SK-N-SH (cell line): ENCODE measurements around the gene ADGRG3. TPM values are rescaled to one million over a fixed set of nuclear protein-coding genes. Genes with fewer than 3 reads are reported as not detected.

Experiments
- CTCF ChIA-PET: fragments of 300-600, 350-600 bp; formaldehyde crosslinking; extraction: SDS; loops from one replicate; lab custom pipeline; 2021; lab: Yijun Ruan, JAX
- POLR2A ChIA-PET: fragments of 350-600 bp; sonication (Branson Sonifier 250); formaldehyde crosslinking; extraction: SDS; loops from one replicate; lab custom pipeline; 2020; ENCODE audit warnings: antibody characterized with exemption, inconsistent platforms; lab: Yijun Ruan, JAX
- DNase-seq: peaks from one replicate; pipeline ENCODE4 v3.0.0; 2012
- H2AFZ ChIP-seq: fragments of 200-600 bp; sonication (generic); 2 replicates; pipeline ENCODE4 v1.8.1; 2016; ENCODE audit warnings: antibody characterized with exemption, mild to moderate bottlenecking, low read depth
- H3F3A ChIP-seq: fragments of 200-600 bp; sonication (generic); replicated peaks from 2 replicates; pipeline ENCODE3; 2016; ENCODE audit warnings: antibody characterized with exemption, mild to moderate bottlenecking; ENCODE audit not compliant: insufficient read depth
- H3K27ac ChIP-seq, 2 experiments: fragments of 200-500 bp in 1 of 2; fragments of 200-600 bp in 1 of 2; sonication (Bioruptor generic) in 1 of 2; sonication (generic), shearing (Covaris generic) in 1 of 2; 2 replicates each; pipeline versions ENCODE4 v1.5.1 to v1.6.1; 2014 to 2016; ENCODE audit warnings: low read depth in 2 of 2, inconsistent platforms in 1 of 2, low read length in 1 of 2, mild to moderate bottlenecking in 1 of 2, mixed read lengths in 1 of 2
- H3K27me3 ChIP-seq: fragments of 200-600 bp; sonication (generic), shearing (Covaris generic); 2 replicates; pipeline ENCODE4 v1.6.1; 2016; ENCODE audit warnings: mixed run types; ENCODE audit not compliant: insufficient read depth
- H3K36me3 ChIP-seq, 2 experiments: fragments of 200-500 bp in 1 of 2; fragments of 200-600 bp in 1 of 2; sonication (Bioruptor generic) in 1 of 2; sonication (generic) in 1 of 2; replicated peaks in 1 of 2; 2 replicates each; pipeline versions ENCODE3 to v1.5.1; 2014 to 2016; ENCODE audit warnings: low read length in 1 of 2, mild to moderate bottlenecking in 1 of 2; ENCODE audit not compliant: insufficient read depth in 2 of 2, control insufficient read depth in 1 of 2
- H3K4me1 ChIP-seq, 2 experiments: fragments of 200-500 bp in 1 of 2; fragments of 200-600 bp in 1 of 2; sonication (Bioruptor generic) in 1 of 2; sonication (generic), shearing (Covaris generic) in 1 of 2; 2 replicates each; pipeline versions ENCODE4 v1.5.1 to v1.6.1; 2014 to 2016; ENCODE audit warnings: low read depth in 1 of 2, low read length in 1 of 2, mixed run types in 1 of 2; ENCODE audit not compliant: insufficient read depth in 2 of 2, control insufficient read depth in 1 of 2
- H3K4me2 ChIP-seq: fragments of 200-600 bp; sonication (generic), shearing (Covaris generic); 2 replicates; pipeline ENCODE4 v1.6.1; 2017; ENCODE audit warnings: mixed run types
- H3K4me3 ChIP-seq, 2 experiments: fragments of 200-500 bp in 1 of 2; fragments of 200-600 bp in 1 of 2; sonication (Bioruptor generic) in 1 of 2; sonication (generic), shearing (Covaris generic) in 1 of 2; 2 replicates each; pipeline versions ENCODE4 v1.5.1 to v1.8.1; 2014 to 2016; ENCODE audit warnings: low read depth in 2 of 2, inconsistent platforms in 1 of 2, low read length in 1 of 2, mild to moderate bottlenecking in 1 of 2, mixed read lengths in 1 of 2, moderate library complexity in 1 of 2
- H3K79me2 ChIP-seq: fragments of 200-600 bp; sonication (generic); 2 replicates; pipeline ENCODE4 v1.8.1; 2017; ENCODE audit warnings: mild to moderate bottlenecking; ENCODE audit not compliant: insufficient read depth
- H3K9ac ChIP-seq: fragments of 200-600 bp; sonication (generic); 2 replicates; pipeline ENCODE4 v1.6.1; 2017; ENCODE audit warnings: mixed run types
- H3K9me2 ChIP-seq: fragments of 200-600 bp; sonication (generic); 2 replicates; pipeline ENCODE4 v1.6.1; 2017; ENCODE audit warnings: mixed run types
- H3K9me3 ChIP-seq: fragments of 200-600 bp; sonication (generic); 2 replicates; pipeline ENCODE4 v1.6.1; 2017; ENCODE audit warnings: mixed run types, mild to moderate bottlenecking, moderate library complexity
- H4K20me1 ChIP-seq: fragments of 200-600 bp; sonication (generic); 2 replicates; pipeline ENCODE4 v1.6.1; 2017; ENCODE audit warnings: mild to moderate bottlenecking, mixed run types; ENCODE audit not compliant: insufficient read depth
- CTCF ChIP-seq: fragments of 200-600 bp; sonication (generic); IDR thresholded peaks from 2 replicates; pipeline ENCODE4 v1.6.1; 2017; ENCODE audit warnings: antibody characterized with exemption, mild to moderate bottlenecking, moderate library complexity
- ELF1 ChIP-seq: IDR thresholded peaks from 2 replicates; pipeline ENCODE4 v1.4.0; 2012
- FOXJ3 ChIP-seq: sonication (generic); formaldehyde crosslinking; IDR thresholded peaks from 2 replicates; pipeline ENCODE4 v1.5.1; 2020; ENCODE audit warnings: mild to moderate bottlenecking, missing genetic modification reagents
- FOXM1 ChIP-seq: IDR thresholded peaks from 2 replicates; pipeline ENCODE4 v1.4.0; 2012; ENCODE audit warnings: low read depth, mild to moderate bottlenecking
- GATA2 ChIP-seq: sonication (generic); formaldehyde crosslinking; IDR thresholded peaks from 2 replicates; pipeline ENCODE4 v1.5.0; 2020; ENCODE audit warnings: mild to moderate bottlenecking, missing genetic modification reagents
- JUND ChIP-seq: IDR thresholded peaks from 2 replicates; pipeline ENCODE4 v1.4.0; 2012
- MAX ChIP-seq: IDR thresholded peaks from 2 replicates; pipeline ENCODE4 v1.4.0; 2012; ENCODE audit warnings: low read depth
- MEF2A ChIP-seq: IDR thresholded peaks from 2 replicates; pipeline ENCODE4 v1.4.0; 2012; ENCODE audit warnings: low read depth, borderline replicate concordance
- NFIC ChIP-seq: IDR thresholded peaks from 2 replicates; pipeline ENCODE4 v1.4.0; 2012; ENCODE audit warnings: borderline replicate concordance
- NRF1 ChIP-seq: IDR thresholded peaks from 2 replicates; pipeline ENCODE4 v1.6.1; 2012; ENCODE audit warnings: low read depth, mild to moderate bottlenecking, low read length
- POLR2AphosphoS5 ChIP-seq: IDR thresholded peaks from 2 replicates; pipeline ENCODE4 v1.6.1; 2012; ENCODE audit warnings: low read depth, low read length
- RCOR1 ChIP-seq: fragments of 150-350 bp; IDR thresholded peaks from 2 replicates; pipeline ENCODE4 v1.6.1; 2017; ENCODE audit warnings: antibody characterized with exemption, low read length
- REST ChIP-seq: IDR thresholded peaks from 2 replicates; pipeline ENCODE4 v1.6.1; 2012; ENCODE audit warnings: mild to moderate bottlenecking, low read depth, low read length, moderate library complexity
- RXRA ChIP-seq: IDR thresholded peaks from 2 replicates; pipeline ENCODE4 v1.4.0; 2012; ENCODE audit warnings: low read depth, mild to moderate bottlenecking, borderline replicate concordance
- SIN3A ChIP-seq: IDR thresholded peaks from 2 replicates; pipeline ENCODE4 v1.6.1; 2012; ENCODE audit warnings: low read depth, mild to moderate bottlenecking, low read length, moderate library complexity, borderline replicate concordance
- SMC3 ChIP-seq: IDR thresholded peaks from 2 replicates; pipeline ENCODE4 v1.6.1; 2012; ENCODE audit warnings: low read depth, low read length, improper control_type of control experiment
- YY1 ChIP-seq: IDR thresholded peaks from 2 replicates; pipeline ENCODE4 v1.4.0; 2012; ENCODE audit warnings: low read depth, mild to moderate bottlenecking
- ZBTB33 ChIP-seq: IDR thresholded peaks from 2 replicates; pipeline ENCODE4 v1.4.0; 2012; ENCODE audit warnings: low read depth, borderline replicate concordance
- whole genome bisulfite sequencing: methylation state at CpG from one replicate; pipeline ENCODE4 v1.1.6; 2017; ENCODE audit warnings: low lambda C conversion rate; 5-methylcytosine and 5-hydroxymethylcytosine counted together
- polyA plus RNA-seq, 3 experiments: library from polyadenylated mRNA; depleted of rRNA; stranded (reverse); fragments of >200 nt; gene quantifications; 2 replicates each; pipeline ENCODE4 v1.2.3, GENCODE V29; 2012
- TF ChIP-seq, protein P1 (sequence below): IDR thresholded peaks from 2 replicates; pipeline ENCODE4; 2012
- TF ChIP-seq, protein P2 (sequence below): IDR thresholded peaks from 2 replicates; pipeline ENCODE4 v1.4.0; 2012; ENCODE audit warnings: low read depth, borderline replicate concordance

ADGRG3 gene
- polyA plus RNA-seq, 1 of the 3 experiments (the other 2 are of a cell fraction): not detected

DNA sequence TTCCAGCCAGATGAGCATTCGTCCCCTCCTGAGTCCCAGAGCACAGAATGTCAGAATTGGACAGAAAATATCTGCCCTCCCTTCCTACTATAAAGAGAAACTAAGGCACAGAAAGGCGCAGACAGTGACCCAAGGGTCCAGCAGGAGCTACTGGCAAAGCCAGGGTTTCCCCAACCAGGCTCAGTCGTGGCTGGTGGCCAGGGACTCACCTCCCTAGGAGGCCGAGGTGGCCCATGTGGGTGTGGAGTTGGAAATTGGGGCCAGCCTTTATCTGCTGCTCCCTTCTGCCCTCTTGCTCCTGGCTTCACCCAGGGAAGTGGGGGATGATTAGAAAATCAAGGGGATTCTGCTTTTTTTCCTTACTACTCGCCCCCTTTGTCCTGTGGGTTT, 27.6 kb downstream of the ADGRG3 start:
- no peak for DNase-seq
- Histone ChIP-seq H3F3A (no peaks in the 10 kb centered on the region), H3K9me2 (no peaks in the 10 kb centered on the region), H3K4me1 (peaks cover 0 to 5% of the 10 kb centered on the region in 2 experiments; a peak in 1 of 4 replicates), H3K27me3 (no peaks in the 10 kb centered on the region; the same call in 1 of the 2 replicates), H3K4me3 (no peak overlapping the region), H3K9me3 (no peaks in the 10 kb centered on the region), H3K9ac (no peak overlapping the region), H2AFZ (no peak overlapping the region), H3K79me2 (no peaks in the 10 kb centered on the region), H3K36me3 (no peaks in the 10 kb centered on the region), H4K20me1 (no peaks in the 10 kb centered on the region), H3K4me2 (no peak overlapping the region), H3K27ac (no peak overlapping the region)
- POLR2A ChIA-PET: no interaction called here
- CTCF ChIA-PET: no interaction called here
- TF ChIP-seq ELF1: no peak
- no peak for TF ChIP-seq YY1
- no peak for TF ChIP-seq NFIC
- no peak for TF ChIP-seq FOXJ3 (CRISPR knock-in tag)
- TF ChIP-seq SIN3A: no peak
- TF ChIP-seq RXRA: no peak
- TF ChIP-seq MEF2A: no peak
- no peak for TF ChIP-seq RCOR1
- TF ChIP-seq CTCF: no peak
- TF ChIP-seq ZBTB33: no peak
- no peak for TF ChIP-seq SMC3
- TF ChIP-seq, protein P1, sequence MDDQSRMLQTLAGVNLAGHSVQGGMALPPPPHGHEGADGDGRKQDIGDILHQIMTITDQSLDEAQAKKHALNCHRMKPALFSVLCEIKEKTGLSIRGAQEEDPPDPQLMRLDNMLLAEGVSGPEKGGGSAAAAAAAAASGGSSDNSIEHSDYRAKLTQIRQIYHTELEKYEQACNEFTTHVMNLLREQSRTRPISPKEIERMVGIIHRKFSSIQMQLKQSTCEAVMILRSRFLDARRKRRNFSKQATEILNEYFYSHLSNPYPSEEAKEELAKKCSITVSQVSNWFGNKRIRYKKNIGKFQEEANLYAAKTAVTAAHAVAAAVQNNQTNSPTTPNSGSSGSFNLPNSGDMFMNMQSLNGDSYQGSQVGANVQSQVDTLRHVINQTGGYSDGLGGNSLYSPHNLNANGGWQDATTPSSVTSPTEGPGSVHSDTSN: no peak
- TF ChIP-seq GATA2 (CRISPR knock-in tag): no peak
- no peak for TF ChIP-seq POLR2AphosphoS5
- TF ChIP-seq NRF1: no peak
- TF ChIP-seq, protein P2, sequence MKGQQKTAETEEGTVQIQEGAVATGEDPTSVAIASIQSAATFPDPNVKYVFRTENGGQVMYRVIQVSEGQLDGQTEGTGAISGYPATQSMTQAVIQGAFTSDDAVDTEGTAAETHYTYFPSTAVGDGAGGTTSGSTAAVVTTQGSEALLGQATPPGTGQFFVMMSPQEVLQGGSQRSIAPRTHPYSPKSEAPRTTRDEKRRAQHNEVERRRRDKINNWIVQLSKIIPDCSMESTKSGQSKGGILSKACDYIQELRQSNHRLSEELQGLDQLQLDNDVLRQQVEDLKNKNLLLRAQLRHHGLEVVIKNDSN: no peak
- no peak for TF ChIP-seq FOXM1
- no peak for TF ChIP-seq REST
- no peak for TF ChIP-seq JUND
- TF ChIP-seq MAX: no peak
- 75% methylated on average over 5 of the region's 5 CpGs for WGBS
